ENCODE data around the gene SMURF2. TPM values are rescaled to one million over a fixed set of nuclear protein-coding genes. Genes with fewer than 3 reads are reported as not detected.

The SMURF2 gene
- total RNA-seq (2014; rRNA removed; shearing (Covaris generic); ENCODE audit: low replicate concordance), result 6.1 and 8.0 TPM in 2 replicates

GRCh38 chr17:64661976-64662773, at the start of gene SMURF2:
TSS of gene SMURF2 (minus strand) at chr17:64662307. CDS start at chr17:64661880, 427 bp downstream.
- Histone ChIP-seq H3K9me3 (ENCODE audit: low read length) (no peaks in the 10 kb centered on the region), H3K27ac (ENCODE audit: low read length) (no peak within 1 kb of the TSS), H3K4me3 (ENCODE audit: low read length) (peak within 1 kb of the TSS; percentile 82), H3K4me2 (ENCODE audit: low read depth, low read length, poor library complexity, severe bottlenecking) (peak within 1 kb of the TSS; percentile 100), H3K36me3 (ENCODE audit: insufficient read depth, low read length) (no peaks in the 10 kb centered on the region), H2AFZ (ENCODE audit: low read length) (peak within 1 kb of the TSS; percentile 100), H3K27me3 (ENCODE audit: low read length) (no peaks in the 10 kb centered on the region), H3K9me2 (replicated peaks; ENCODE audit: insufficient read depth, low read length) (no peaks in the 10 kb centered on the region), H4K20me1 (ENCODE audit: insufficient read depth, low read depth, low read length) (peaks cover 11% of the 10 kb centered on the region; the same call in 1 of the 2 replicates), H3K79me2 (ENCODE audit: low read length) (peaks cover 5% of the 10 kb centered on the region; the same call in 1 of the 2 replicates), H3K4me1 (ENCODE audit: low read length) (peaks cover 21% of the 10 kb centered on the region), H3K9ac (ENCODE audit: low read length) (peak within 1 kb of the TSS; percentile 75)
- peak; percentile 89 for DNase-seq

DNA sequence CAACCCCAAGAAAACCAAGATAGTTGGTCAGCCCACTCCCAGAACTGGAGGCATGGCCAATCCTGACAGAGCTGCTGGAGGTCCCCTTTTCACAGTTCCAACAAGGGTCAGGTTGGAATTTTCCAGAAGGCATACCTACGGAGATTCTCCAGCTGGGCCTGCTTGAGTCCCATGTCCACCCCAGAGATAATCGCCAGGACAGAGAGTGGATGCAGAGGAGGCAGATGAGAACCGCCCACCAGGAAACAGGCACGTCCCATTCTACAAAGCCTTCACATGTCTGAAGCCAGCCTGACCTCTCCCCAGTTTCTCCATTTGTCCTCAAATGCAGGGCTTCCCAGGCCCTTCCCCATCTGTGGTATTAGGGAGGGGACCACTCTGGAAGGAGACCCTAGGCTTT, 47.4 kb upstream of the SMURF2 start:
- H4K20me1 ChIP-seq (ENCODE audit: insufficient read depth, low read depth, low read length), result no peaks in the 10 kb centered on the region
- no peaks in the 10 kb centered on the region for H3K36me3 ChIP-seq (ENCODE audit: insufficient read depth, low read length)
- DNase-seq, result no peak
- H2AFZ ChIP-seq (ENCODE audit: low read length), result peak overlapping the region; percentile 50; the same call in 1 of the 2 replicates
- H3K27me3 ChIP-seq (ENCODE audit: low read length), result no peaks in the 10 kb centered on the region
- H3K9me3 ChIP-seq (ENCODE audit: low read length), result no peaks in the 10 kb centered on the region
- H3K79me2 ChIP-seq (ENCODE audit: low read length), result no peaks in the 10 kb centered on the region
- H3K4me1 ChIP-seq (ENCODE audit: low read length), result no peaks in the 10 kb centered on the region; the same call in 1 of the 2 replicates
- H3K9ac ChIP-seq (ENCODE audit: low read length), result no peak overlapping the region
- no peak overlapping the region for H3K4me3 ChIP-seq (ENCODE audit: low read length)
- H3K4me2 ChIP-seq (ENCODE audit: low read depth, low read length, poor library complexity, severe bottlenecking), result no peak overlapping the region
- H3K9me2 ChIP-seq (replicated peaks; ENCODE audit: insufficient read depth, low read length), result no peaks in the 10 kb centered on the region
- no peak overlapping the region for H3K27ac ChIP-seq (ENCODE audit: low read length)

- no peak for DNase-seq
- H3K4me3 ChIP-seq (ENCODE audit: low read length), result no peak overlapping the region
- H3K79me2 ChIP-seq (ENCODE audit: low read length), result no peaks in the 10 kb centered on the region
- H3K4me1 ChIP-seq (ENCODE audit: low read length), result peaks cover 9% of the 10 kb centered on the region
- H3K9me3 ChIP-seq (ENCODE audit: low read length), result no peaks in the 10 kb centered on the region
- H3K9me2 ChIP-seq (replicated peaks; ENCODE audit: insufficient read depth, low read length), result no peaks in the 10 kb centered on the region
- no peaks in the 10 kb centered on the region for H3K36me3 ChIP-seq (ENCODE audit: insufficient read depth, low read length)
- H3K27me3 ChIP-seq (ENCODE audit: low read length), result no peaks in the 10 kb centered on the region
- H3K9ac ChIP-seq (ENCODE audit: low read length), result no peak overlapping the region
- H3K4me2 ChIP-seq (ENCODE audit: low read depth, low read length, poor library complexity, severe bottlenecking), result no peak overlapping the region
- H3K27ac ChIP-seq (ENCODE audit: low read length), result no peak overlapping the region
- H4K20me1 ChIP-seq (ENCODE audit: insufficient read depth, low read depth, low read length), result no peaks in the 10 kb centered on the region
- no peak overlapping the region for H2AFZ ChIP-seq (ENCODE audit: low read length)
These were observed 45.0 kb upstream of the SMURF2 start for GRCh38 chr17:64707050-64707591.

DNA sequence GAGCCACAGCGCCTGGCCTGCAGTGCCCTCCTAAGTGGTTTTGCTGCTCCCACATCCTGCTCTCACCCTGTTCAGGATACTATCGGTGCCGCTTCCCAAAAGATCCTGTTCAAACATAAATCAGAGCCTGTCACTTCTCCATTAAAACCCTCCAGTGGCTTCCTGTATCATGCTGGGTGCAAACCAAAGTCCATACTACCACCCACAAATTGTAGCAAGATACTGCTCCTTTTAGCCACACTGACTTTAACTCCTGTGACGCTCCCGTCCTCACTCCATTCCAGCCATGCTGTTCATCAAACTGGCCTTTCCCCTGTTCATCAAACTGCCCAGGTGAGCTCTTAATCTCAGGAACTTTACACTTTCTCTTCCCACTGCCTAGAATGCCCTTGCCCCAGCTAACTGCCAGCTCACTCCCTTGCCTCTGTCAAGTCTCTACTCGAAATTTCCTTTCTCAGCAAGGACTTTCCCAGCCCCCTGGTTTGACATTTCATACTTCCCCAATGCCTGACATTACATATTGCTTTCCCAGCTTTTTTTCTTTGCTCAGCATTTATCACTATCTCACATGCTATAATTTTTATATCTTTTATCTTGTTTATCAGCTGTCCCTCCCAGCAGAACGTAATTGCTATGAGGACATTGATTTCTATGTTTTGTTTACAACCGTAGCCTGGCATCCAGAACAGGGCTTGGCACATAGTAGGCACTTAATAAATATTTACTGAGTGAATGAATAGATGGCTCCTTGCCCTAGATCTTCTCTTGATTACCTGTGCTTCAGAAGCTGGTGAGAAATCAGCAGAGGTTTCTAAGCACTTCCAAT, 44.3 kb upstream of the SMURF2 start:
- Histone ChIP-seq H3K79me2 (ENCODE audit: low read length) (no peaks in the 10 kb centered on the region), H3K4me1 (ENCODE audit: low read length) (peaks cover 14% of the 10 kb centered on the region), H3K9me2 (replicated peaks; ENCODE audit: insufficient read depth, low read length) (no peaks in the 10 kb centered on the region), H3K36me3 (ENCODE audit: insufficient read depth, low read length) (no peaks in the 10 kb centered on the region), H3K9me3 (ENCODE audit: low read length) (no peaks in the 10 kb centered on the region), H3K4me2 (ENCODE audit: low read depth, low read length, poor library complexity, severe bottlenecking) (no peak overlapping the region), H2AFZ (ENCODE audit: low read length) (no peak overlapping the region), H3K9ac (ENCODE audit: low read length) (no peak overlapping the region), H4K20me1 (ENCODE audit: insufficient read depth, low read depth, low read length) (no peaks in the 10 kb centered on the region), H3K4me3 (ENCODE audit: low read length) (no peak overlapping the region), H3K27me3 (ENCODE audit: low read length) (no peaks in the 10 kb centered on the region), H3K27ac (ENCODE audit: low read length) (no peak overlapping the region)
- no peak for DNase-seq

DNA sequence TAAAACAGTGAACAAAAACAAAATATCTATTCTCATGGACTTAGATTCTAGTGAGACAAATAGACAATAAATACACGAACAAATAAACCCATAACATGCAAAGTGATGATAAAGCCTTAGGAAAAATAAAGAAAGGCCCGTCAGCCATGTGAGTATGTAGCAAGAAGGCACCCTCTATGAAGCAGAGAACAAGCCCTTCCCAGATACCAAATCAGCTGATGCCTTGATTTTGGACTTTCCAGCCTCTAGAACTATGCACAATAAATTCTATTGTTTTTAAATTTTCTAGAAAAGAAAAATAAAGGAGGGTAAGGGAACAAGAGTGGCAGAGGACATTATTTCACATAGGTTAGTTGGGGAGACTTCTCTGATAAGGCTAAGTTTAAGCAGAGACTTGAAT, 40.7 kb upstream of the SMURF2 start:
- Histone ChIP-seq H3K4me3 (ENCODE audit: low read length) (no peak overlapping the region), H3K27ac (ENCODE audit: low read length) (no peak overlapping the region), H3K4me1 (ENCODE audit: low read length) (peaks cover 14% of the 10 kb centered on the region), H3K36me3 (ENCODE audit: insufficient read depth, low read length) (no peaks in the 10 kb centered on the region), H3K9me3 (ENCODE audit: low read length) (no peaks in the 10 kb centered on the region), H3K4me2 (ENCODE audit: low read depth, low read length, poor library complexity, severe bottlenecking) (no peak overlapping the region), H4K20me1 (ENCODE audit: insufficient read depth, low read depth, low read length) (no peaks in the 10 kb centered on the region), H3K79me2 (ENCODE audit: low read length) (no peaks in the 10 kb centered on the region), H3K27me3 (ENCODE audit: low read length) (no peaks in the 10 kb centered on the region), H3K9ac (ENCODE audit: low read length) (no peak overlapping the region), H2AFZ (ENCODE audit: low read length) (0 out of 2 replicates have a peak overlapping the region, but pooled peaks have one; percentile 28), H3K9me2 (replicated peaks; ENCODE audit: insufficient read depth, low read length) (no peaks in the 10 kb centered on the region)
- no peak for DNase-seq

- no peak for DNase-seq
- Histone ChIP-seq H3K27ac (ENCODE audit: low read length) (no peak overlapping the region), H2AFZ (ENCODE audit: low read length) (no peak overlapping the region), H4K20me1 (ENCODE audit: insufficient read depth, low read depth, low read length) (no peaks in the 10 kb centered on the region), H3K36me3 (ENCODE audit: insufficient read depth, low read length) (no peaks in the 10 kb centered on the region), H3K9ac (ENCODE audit: low read length) (no peak overlapping the region), H3K9me3 (ENCODE audit: low read length) (no peaks in the 10 kb centered on the region), H3K4me1 (ENCODE audit: low read length) (peaks cover 14% of the 10 kb centered on the region), H3K4me3 (ENCODE audit: low read length) (no peak overlapping the region), H3K9me2 (replicated peaks; ENCODE audit: insufficient read depth, low read length) (no peaks in the 10 kb centered on the region), H3K4me2 (ENCODE audit: low read depth, low read length, poor library complexity, severe bottlenecking) (no peak overlapping the region), H3K79me2 (ENCODE audit: low read length) (no peaks in the 10 kb centered on the region), H3K27me3 (ENCODE audit: low read length) (no peaks in the 10 kb centered on the region)
These were observed 36.6 kb upstream of the SMURF2 start for GRCh38 chr17:64698725-64699124.

DNA sequence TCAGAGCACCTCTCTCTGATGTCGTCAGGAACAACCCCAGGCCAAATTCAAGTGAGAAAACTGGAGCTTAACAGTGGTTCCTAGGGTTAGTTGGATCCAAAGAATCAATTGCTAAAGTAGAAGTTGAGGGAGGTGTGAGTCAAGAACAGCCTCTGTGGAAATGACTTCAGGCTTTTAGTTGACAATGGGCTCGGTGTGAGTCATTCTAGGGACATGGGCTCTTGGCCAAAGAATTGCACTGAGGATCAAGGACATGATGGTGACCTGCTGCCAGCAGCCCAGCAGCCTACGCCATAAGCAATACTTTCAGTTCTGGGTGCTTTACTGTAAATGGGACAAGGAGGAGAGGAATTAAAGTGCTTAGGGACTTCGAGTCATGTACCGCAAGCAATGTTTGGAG, 32.1 kb upstream of the SMURF2 start:
- Histone ChIP-seq H3K79me2 (ENCODE audit: low read length) (no peaks in the 10 kb centered on the region), H3K36me3 (ENCODE audit: insufficient read depth, low read length) (no peaks in the 10 kb centered on the region), H3K9me3 (ENCODE audit: low read length) (no peaks in the 10 kb centered on the region), H3K4me1 (ENCODE audit: low read length) (no peaks in the 10 kb centered on the region), H3K27ac (ENCODE audit: low read length) (no peak overlapping the region), H3K9ac (ENCODE audit: low read length) (no peak overlapping the region), H3K9me2 (replicated peaks; ENCODE audit: insufficient read depth, low read length) (no peaks in the 10 kb centered on the region), H2AFZ (ENCODE audit: low read length) (no peak overlapping the region), H3K4me3 (ENCODE audit: low read length) (no peak overlapping the region), H4K20me1 (ENCODE audit: insufficient read depth, low read depth, low read length) (no peaks in the 10 kb centered on the region), H3K27me3 (ENCODE audit: low read length) (no peaks in the 10 kb centered on the region), H3K4me2 (ENCODE audit: low read depth, low read length, poor library complexity, severe bottlenecking) (no peak overlapping the region)
- DNase-seq, result no peak

- Histone ChIP-seq H3K27ac (ENCODE audit: low read length) (no peak overlapping the region), H3K4me3 (ENCODE audit: low read length) (no peak overlapping the region), H3K36me3 (ENCODE audit: insufficient read depth, low read length) (no peaks in the 10 kb centered on the region), H3K9me3 (ENCODE audit: low read length) (no peaks in the 10 kb centered on the region), H3K27me3 (ENCODE audit: low read length) (no peaks in the 10 kb centered on the region), H3K9me2 (replicated peaks; ENCODE audit: insufficient read depth, low read length) (no peaks in the 10 kb centered on the region), H3K4me1 (ENCODE audit: low read length) (no peaks in the 10 kb centered on the region), H3K79me2 (ENCODE audit: low read length) (no peaks in the 10 kb centered on the region), H3K4me2 (ENCODE audit: low read depth, low read length, poor library complexity, severe bottlenecking) (no peak overlapping the region), H2AFZ (ENCODE audit: low read length) (no peak overlapping the region), H4K20me1 (ENCODE audit: insufficient read depth, low read depth, low read length) (no peaks in the 10 kb centered on the region), H3K9ac (ENCODE audit: low read length) (no peak overlapping the region)
- DNase-seq, result no peak
These were observed 30.1 kb upstream of the SMURF2 start for GRCh38 chr17:64692187-64692586.

Data from Karpas-422 (cell line).